OCI-LY1 (cell line): Measurements from ENCODE around the gene RP9.

ENCODE experiments used
- H2AFZ ChIP-seq: fragments of 200-600 bp; sonication (generic), shearing (Covaris generic); 2 replicates; pipeline ENCODE4 v1.6.0; 2014; ENCODE audit warnings: antibody characterized with exemption, mild to moderate bottlenecking, low read length
- H3F3A ChIP-seq: fragments of 200-600 bp; sonication (generic), shearing (Covaris generic); 2 replicates; pipeline ENCODE4 v1.6.0; 2014; ENCODE audit warnings: mild to moderate bottlenecking, antibody characterized with exemption, low read length, moderate library complexity; ENCODE audit not compliant: insufficient read depth
- H3K27ac ChIP-seq: fragments of 200-600 bp; sonication (generic); 2 replicates; pipeline ENCODE4 v1.5.1; 2014; ENCODE audit warnings: low read length, mixed run types, mild to moderate bottlenecking, low read depth; ENCODE audit not compliant: poor library complexity, severe bottlenecking
- H3K27me3 ChIP-seq: fragments of 200-600 bp; sonication (generic); 2 replicates; pipeline ENCODE4 v1.6.0; 2014; ENCODE audit warnings: antibody characterized with exemption, mild to moderate bottlenecking, low read length, moderate library complexity; ENCODE audit not compliant: insufficient read depth
- H3K36me3 ChIP-seq: fragments of 200-600 bp; sonication (generic); 2 replicates; pipeline ENCODE4 v1.6.1; 2014; ENCODE audit warnings: mild to moderate bottlenecking, antibody characterized with exemption, low read length, moderate library complexity, mixed read lengths; ENCODE audit not compliant: insufficient read depth
- H3K4me1 ChIP-seq: fragments of 200-600 bp; sonication (generic); 2 replicates; pipeline ENCODE4 v1.5.1; 2014; ENCODE audit warnings: mild to moderate bottlenecking, low read length, moderate library complexity; ENCODE audit not compliant: insufficient read depth, severe bottlenecking
- H3K4me2 ChIP-seq: fragments of 200-600 bp; sonication (generic), shearing (Covaris generic); 2 replicates; pipeline ENCODE4 v1.6.1; 2014; ENCODE audit warnings: low read length
- H3K4me3 ChIP-seq: fragments of 200-600 bp; sonication (generic); 2 replicates; pipeline ENCODE4 v1.5.1; 2014; ENCODE audit warnings: low read length, low read depth, mild to moderate bottlenecking, mixed read lengths; ENCODE audit not compliant: poor library complexity, severe bottlenecking
- H3K79me2 ChIP-seq: fragments of 200-600 bp; shearing (Covaris generic); 2 replicates; pipeline ENCODE4 v1.6.1; 2016; ENCODE audit warnings: mixed run types, low read length, mixed read lengths; ENCODE audit not compliant: insufficient read depth
- H3K9ac ChIP-seq: fragments of 200-600 bp; sonication (generic), shearing (Covaris generic); 2 replicates; pipeline ENCODE4 v1.6.1; 2014; ENCODE audit warnings: mild to moderate bottlenecking, low read length, mixed read lengths
- H3K9me2 ChIP-seq: fragments of 200-600 bp; sonication (generic), shearing (Covaris generic); 2 replicates; pipeline ENCODE4 v1.6.1; 2014; ENCODE audit warnings: low read depth, mild to moderate bottlenecking, low read length, mixed read lengths
- H3K9me3 ChIP-seq: fragments of 200-600 bp; shearing (Covaris generic); 2 replicates; pipeline ENCODE4 v1.6.1; 2014; ENCODE audit warnings: low read length, mixed read lengths
- H4K20me1 ChIP-seq: fragments of 200-600 bp; sonication (generic), shearing (Covaris generic); 2 replicates; pipeline ENCODE4 v1.6.0; 2016; ENCODE audit warnings: mild to moderate bottlenecking, low read length; ENCODE audit not compliant: insufficient read depth
- EZH2 ChIP-seq: fragments of 200-600 bp; sonication (generic), shearing (Covaris generic); IDR thresholded peaks from 2 replicates; pipeline ENCODE4 v1.8.0; 2017; ENCODE audit warnings: borderline replicate concordance, mixed run types, mild to moderate bottlenecking, antibody characterized with exemption, low read length, moderate library complexity, mixed read lengths
- TF ChIP-seq, protein P1 (sequence below): fragments of 200-600 bp; sonication (generic), shearing (Covaris generic); IDR thresholded peaks from 2 replicates; pipeline ENCODE4 v1.5.1; 2017; ENCODE audit warnings: mild to moderate bottlenecking, antibody characterized with exemption, low read length, moderate library complexity, mixed read lengths

Gene RP9

DNA sequence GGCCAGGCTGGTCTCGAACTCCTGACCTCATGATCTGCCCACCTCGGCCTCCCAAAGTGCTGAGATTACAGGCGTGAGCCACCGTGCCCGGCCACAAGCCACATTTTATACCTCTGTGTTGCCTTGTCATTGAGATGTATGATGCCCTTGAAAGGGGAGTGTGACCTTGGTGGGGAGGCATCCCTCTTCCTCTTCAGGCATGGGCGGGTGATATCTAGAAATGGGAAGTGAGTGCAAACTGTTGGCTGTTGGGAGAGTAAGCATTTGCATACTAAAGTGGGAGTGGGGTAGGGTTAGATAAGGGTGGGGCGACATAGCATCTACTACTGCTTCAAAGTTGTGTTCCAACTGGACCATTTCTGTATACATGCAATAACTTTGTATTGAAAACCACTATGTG, 20.1 kb downstream of the RP9 start:
- Histone ChIP-seq H3K79me2 (no peaks in the 10 kb centered on the region), H3K27ac (no peak overlapping the region), H3K36me3 (peaks cover 2% of the 10 kb centered on the region; the same call in 1 of the 2 replicates), H3K9me3 (peaks cover 3% of the 10 kb centered on the region; the same call in 1 of the 2 replicates), H3K27me3 (no peaks in the 10 kb centered on the region), H3K9ac (no peak overlapping the region), H3K4me2 (no peak overlapping the region), H4K20me1 (no peaks in the 10 kb centered on the region), H3F3A (no peaks in the 10 kb centered on the region), H3K9me2 (no peaks in the 10 kb centered on the region), H2AFZ (no peak overlapping the region), H3K4me3 (no peak overlapping the region), H3K4me1 (no peaks in the 10 kb centered on the region)
- no peak for TF ChIP-seq EZH2
- TF ChIP-seq, protein P1, sequence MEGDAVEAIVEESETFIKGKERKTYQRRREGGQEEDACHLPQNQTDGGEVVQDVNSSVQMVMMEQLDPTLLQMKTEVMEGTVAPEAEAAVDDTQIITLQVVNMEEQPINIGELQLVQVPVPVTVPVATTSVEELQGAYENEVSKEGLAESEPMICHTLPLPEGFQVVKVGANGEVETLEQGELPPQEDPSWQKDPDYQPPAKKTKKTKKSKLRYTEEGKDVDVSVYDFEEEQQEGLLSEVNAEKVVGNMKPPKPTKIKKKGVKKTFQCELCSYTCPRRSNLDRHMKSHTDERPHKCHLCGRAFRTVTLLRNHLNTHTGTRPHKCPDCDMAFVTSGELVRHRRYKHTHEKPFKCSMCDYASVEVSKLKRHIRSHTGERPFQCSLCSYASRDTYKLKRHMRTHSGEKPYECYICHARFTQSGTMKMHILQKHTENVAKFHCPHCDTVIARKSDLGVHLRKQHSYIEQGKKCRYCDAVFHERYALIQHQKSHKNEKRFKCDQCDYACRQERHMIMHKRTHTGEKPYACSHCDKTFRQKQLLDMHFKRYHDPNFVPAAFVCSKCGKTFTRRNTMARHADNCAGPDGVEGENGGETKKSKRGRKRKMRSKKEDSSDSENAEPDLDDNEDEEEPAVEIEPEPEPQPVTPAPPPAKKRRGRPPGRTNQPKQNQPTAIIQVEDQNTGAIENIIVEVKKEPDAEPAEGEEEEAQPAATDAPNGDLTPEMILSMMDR, result no peak

- Histone ChIP-seq H4K20me1 (no peaks in the 10 kb centered on the region), H3K4me2 (no peak overlapping the region), H3K4me3 (no peak overlapping the region), H3K79me2 (no peaks in the 10 kb centered on the region), H3K9me2 (no peaks in the 10 kb centered on the region), H3K9me3 (peaks cover 3% of the 10 kb centered on the region; the same call in 1 of the 2 replicates), H2AFZ (no peak overlapping the region), H3K36me3 (no peaks in the 10 kb centered on the region), H3K9ac (no peak overlapping the region), H3K27me3 (no peaks in the 10 kb centered on the region), H3F3A (no peaks in the 10 kb centered on the region), H3K27ac (no peak overlapping the region), H3K4me1 (no peaks in the 10 kb centered on the region)
- TF ChIP-seq, protein P1, result no peak
- no peak for TF ChIP-seq EZH2
Measured at GRCh38 chr7:33087858-33088257, 21.3 kb downstream of the RP9 start.

GRCh38 chr7:33087356-33087755, 21.8 kb downstream of the RP9 start:
- Histone ChIP-seq H3K36me3 (no peaks in the 10 kb centered on the region), H4K20me1 (no peaks in the 10 kb centered on the region), H3K9me2 (no peaks in the 10 kb centered on the region), H3K4me1 (no peaks in the 10 kb centered on the region), H3K27me3 (no peaks in the 10 kb centered on the region), H3K4me3 (no peak overlapping the region), H3K27ac (no peak overlapping the region), H3K4me2 (no peak overlapping the region), H3K79me2 (no peaks in the 10 kb centered on the region), H3K9me3 (peaks cover 3% of the 10 kb centered on the region; the same call in 1 of the 2 replicates), H2AFZ (no peak overlapping the region), H3F3A (no peaks in the 10 kb centered on the region), H3K9ac (no peak overlapping the region)
- TF ChIP-seq, protein P1, result no peak
- TF ChIP-seq EZH2, result no peak
